Endometrium (tissue), 2 donors: ENCODE measurements around the gene PCBP1.
"Not testable (repeated sequence)": the region's sequence is repeated elsewhere in the genome, so short reads cannot be mapped to it uniquely, and the experiment has no call there.

ENCODE experiments used
- FAIRE-seq: peaks from 2 replicates; lab custom pipeline; 2012; peaks lifted over from hg19 to GRCh38; lab: Jason Lieb, UNC
- donor health status: control.
- donor health status: control.

PCBP1 gene

GRCh38 chr2:70098032-70098431, 10.8 kb downstream of the PCBP1 start:
- FAIRE-seq: no peak

- FAIRE-seq: no peak
These were observed 12.0 kb downstream of the PCBP1 start for GRCh38 chr2:70099270-70099669.

GRCh38 chr2:70101174-70101573, 13.9 kb downstream of the PCBP1 start:
- FAIRE-seq: no peak

- FAIRE-seq: not testable (repeated sequence)
These were observed 14.4 kb downstream of the PCBP1 start for GRCh38 chr2:70101686-70102085.

GRCh38 chr2:70102323-70102905, 15.1 kb downstream of the PCBP1 start:
- FAIRE-seq: not testable (repeated sequence)

- FAIRE-seq: no peak
These were observed 16.3 kb downstream of the PCBP1 start for GRCh38 chr2:70103531-70104061.

GRCh38 chr2:70104231-70105111, 17.2 kb downstream of the PCBP1 start:
- no peak for FAIRE-seq

GRCh38 chr2:70106138-70106537, 18.9 kb downstream of the PCBP1 start:
- FAIRE-seq: not testable (repeated sequence)

GRCh38 chr2:70110397-70110796, 23.1 kb downstream of the PCBP1 start:
- not testable (repeated sequence) for FAIRE-seq

GRCh38 chr2:70111752-70112591, 24.7 kb downstream of the PCBP1 start:
- no peak for FAIRE-seq

- FAIRE-seq: no peak
These were observed 26.2 kb downstream of the PCBP1 start for GRCh38 chr2:70113359-70114070.

GRCh38 chr2:70115646-70116442, 28.6 kb downstream of the PCBP1 start:
- no peak for FAIRE-seq

GRCh38 chr2:70116936-70117552, 29.8 kb downstream of the PCBP1 start:
- no peak for FAIRE-seq

GRCh38 chr2:70118798-70119454, 31.6 kb downstream of the PCBP1 start:
- no peak for FAIRE-seq

- no peak for FAIRE-seq
These were observed 34.5 kb downstream of the PCBP1 start for GRCh38 chr2:70121627-70122372.

GRCh38 chr2:70122470-70122869, 35.2 kb downstream of the PCBP1 start:
- FAIRE-seq: no peak

GRCh38 chr2:70123051-70123828, 36.0 kb downstream of the PCBP1 start:
- no peak for FAIRE-seq

GRCh38 chr2:70123829-70124116, 36.5 kb downstream of the PCBP1 start:
- FAIRE-seq: no peak
